HFFc6 (cell line): ENCODE data around the gene ZNF554. TPM values are rescaled to one million over a fixed set of nuclear protein-coding genes. Genes with fewer than 3 reads are reported as not detected.
A peak's percentile ranks its signal among the peaks of the same experiment; 100 is the strongest.
"Not testable (repeated sequence)": the region's sequence is repeated elsewhere in the genome, so short reads cannot be mapped to it uniquely, and the experiment has no call there.

Source experiments
- DNase-seq: peaks from one replicate; pipeline ENCODE4 v3.0.0-alpha.2; 2018
- H3K27ac Mint-ChIP-seq: 2 replicates; pipeline ENCODE4 v1.8.0; 2020; ENCODE audit warnings: mild to moderate bottlenecking, mixed read lengths
- H3K27me3 Mint-ChIP-seq: 2 replicates; pipeline ENCODE4 v1.8.0; 2021; ENCODE audit warnings: mild to moderate bottlenecking, moderate library complexity, mixed read lengths; ENCODE audit not compliant: insufficient read depth
- H3K36me3 Mint-ChIP-seq: 2 replicates; pipeline ENCODE4 v1.8.0; 2021; ENCODE audit warnings: low read depth, mixed read lengths
- H3K4me1 Mint-ChIP-seq: 2 replicates; pipeline ENCODE4 v1.8.0; 2020; ENCODE audit warnings: low read depth, mixed read lengths
- H3K4me3 Mint-ChIP-seq: 2 replicates; pipeline ENCODE4 v1.8.0; 2020; ENCODE audit warnings: mild to moderate bottlenecking, moderate library complexity, mixed read lengths
- H3K9me3 Mint-ChIP-seq: 2 replicates; pipeline ENCODE4 v1.8.0; 2020; ENCODE audit warnings: mild to moderate bottlenecking, mixed read lengths
- total RNA-seq, 6 experiments: library from RNA; stranded (reverse); fragmentation: NEBNext Ultra II Directional; extraction: Animal tissue kit (Norgen Biotek cat#: 25700); gene quantifications; 2 replicates in 1 of 6; 3 replicates in 5 of 6; pipeline ENCODE4 v1.2.3, GENCODE V29; 2021
- TF ChIP-seq, protein P1 (sequence below): fragments of 200-600 bp; sonication (generic); IDR thresholded peaks from 2 replicates; pipeline ENCODE4 v1.5.0; 2021; ENCODE audit warnings: antibody characterized with exemption, mild to moderate bottlenecking

ZNF554 gene
- total RNA-seq, 6 experiments from 2014 or later = 1.6 to 2.4 (median 2.2) TPM

DNA sequence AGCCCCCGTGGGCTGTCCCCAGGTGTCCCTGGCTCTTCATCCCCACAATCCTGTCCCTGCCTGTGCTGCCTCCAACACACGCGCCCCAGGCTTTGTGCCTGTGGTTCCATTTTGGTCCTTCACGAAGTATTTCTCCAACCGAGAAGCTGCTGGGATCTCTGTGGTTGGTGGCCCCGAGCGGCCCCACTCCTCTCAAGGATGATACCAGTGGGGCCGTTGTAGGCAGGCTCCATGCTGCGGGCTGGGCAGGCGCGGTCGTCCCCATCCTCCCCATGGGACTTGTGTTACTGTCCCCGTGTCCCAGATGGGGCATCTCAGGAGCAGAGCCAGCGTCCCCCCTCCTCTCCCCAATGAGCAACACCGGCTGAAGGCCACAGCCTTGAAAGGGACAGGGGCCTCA is 3.7 kb upstream of the ZNF554 start:
- no peak overlapping the region for H3K4me3 Mint-ChIP-seq
- H3K4me1 Mint-ChIP-seq = no peaks in the 10 kb centered on the region
- no peaks in the 10 kb centered on the region; the same call in 1 of the 2 replicates for H3K27me3 Mint-ChIP-seq
- H3K27ac Mint-ChIP-seq = no peak overlapping the region
- H3K9me3 Mint-ChIP-seq = no peaks in the 10 kb centered on the region; the same call in 1 of the 2 replicates
- no peak for DNase-seq
- TF ChIP-seq, protein P1, sequence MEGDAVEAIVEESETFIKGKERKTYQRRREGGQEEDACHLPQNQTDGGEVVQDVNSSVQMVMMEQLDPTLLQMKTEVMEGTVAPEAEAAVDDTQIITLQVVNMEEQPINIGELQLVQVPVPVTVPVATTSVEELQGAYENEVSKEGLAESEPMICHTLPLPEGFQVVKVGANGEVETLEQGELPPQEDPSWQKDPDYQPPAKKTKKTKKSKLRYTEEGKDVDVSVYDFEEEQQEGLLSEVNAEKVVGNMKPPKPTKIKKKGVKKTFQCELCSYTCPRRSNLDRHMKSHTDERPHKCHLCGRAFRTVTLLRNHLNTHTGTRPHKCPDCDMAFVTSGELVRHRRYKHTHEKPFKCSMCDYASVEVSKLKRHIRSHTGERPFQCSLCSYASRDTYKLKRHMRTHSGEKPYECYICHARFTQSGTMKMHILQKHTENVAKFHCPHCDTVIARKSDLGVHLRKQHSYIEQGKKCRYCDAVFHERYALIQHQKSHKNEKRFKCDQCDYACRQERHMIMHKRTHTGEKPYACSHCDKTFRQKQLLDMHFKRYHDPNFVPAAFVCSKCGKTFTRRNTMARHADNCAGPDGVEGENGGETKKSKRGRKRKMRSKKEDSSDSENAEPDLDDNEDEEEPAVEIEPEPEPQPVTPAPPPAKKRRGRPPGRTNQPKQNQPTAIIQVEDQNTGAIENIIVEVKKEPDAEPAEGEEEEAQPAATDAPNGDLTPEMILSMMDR = no peak
- H3K36me3 Mint-ChIP-seq = 0 out of 2 replicates have a peak, but pooled peaks cover 7% of the 10 kb centered on the region

DNA sequence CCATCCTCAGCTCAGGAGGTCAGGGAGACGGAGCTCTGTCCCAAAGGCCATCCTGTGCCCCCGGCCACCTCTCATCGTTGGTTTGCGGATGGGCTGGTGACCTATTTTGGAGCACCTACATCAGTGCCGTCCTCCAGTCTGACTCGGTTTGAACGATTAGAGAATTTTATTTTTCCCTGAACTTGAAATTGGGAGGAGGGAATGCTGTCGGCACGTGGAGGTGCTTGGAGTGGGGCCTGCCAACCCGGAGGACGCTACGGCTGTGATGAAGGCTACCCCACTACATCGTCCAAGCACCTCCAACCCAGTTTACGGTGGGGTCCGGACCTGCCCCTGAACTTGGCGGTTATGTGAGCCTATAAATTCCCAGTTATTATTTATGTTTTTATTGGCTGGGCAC is 3.0 kb upstream of the ZNF554 start:
- no peaks in the 10 kb centered on the region; the same call in 1 of the 2 replicates for H3K27me3 Mint-ChIP-seq
- H3K36me3 Mint-ChIP-seq = 0 out of 2 replicates have a peak, but pooled peaks cover 7% of the 10 kb centered on the region
- H3K4me1 Mint-ChIP-seq = no peaks in the 10 kb centered on the region
- TF ChIP-seq, protein P1 = no peak
- H3K27ac Mint-ChIP-seq = no peak overlapping the region
- no peak overlapping the region for H3K4me3 Mint-ChIP-seq
- DNase-seq = no peak
- no peaks in the 10 kb centered on the region; the same call in 1 of the 2 replicates for H3K9me3 Mint-ChIP-seq

DNA sequence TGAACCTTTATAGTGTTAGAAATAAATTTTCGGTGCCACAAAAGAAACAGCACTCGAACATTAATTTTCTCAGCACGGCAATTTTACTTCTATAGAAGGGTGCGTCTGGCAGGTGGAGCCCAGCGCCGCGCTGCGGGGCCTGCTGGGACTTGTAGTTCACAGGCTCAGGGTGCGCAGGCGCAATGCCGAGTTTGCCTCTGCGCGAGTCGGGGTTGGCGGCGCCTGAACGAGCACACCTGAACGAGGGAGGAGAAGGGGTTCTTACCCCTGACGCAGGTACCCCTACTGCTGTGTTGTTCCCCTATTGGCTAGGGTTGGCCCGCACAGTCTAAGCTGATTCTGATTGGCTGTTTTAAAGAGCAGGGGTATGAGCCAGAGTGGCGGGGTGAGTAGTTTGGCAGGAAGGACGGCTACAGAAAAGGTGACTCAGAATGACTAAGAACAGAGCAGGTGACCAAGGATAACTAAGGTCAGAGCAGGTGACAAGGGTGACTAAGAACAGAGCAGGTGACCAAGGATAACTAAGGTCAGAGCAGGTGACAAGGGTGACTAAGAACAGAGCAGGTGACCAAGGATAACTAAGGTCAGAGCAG is 2.3 kb upstream of the ZNF554 start:
- H3K4me3 Mint-ChIP-seq, H3K27me3 Mint-ChIP-seq, H3K36me3 Mint-ChIP-seq, H3K4me1 Mint-ChIP-seq, H3K27ac Mint-ChIP-seq, DNase-seq, H3K9me3 Mint-ChIP-seq: not testable (repeated sequence)

DNA sequence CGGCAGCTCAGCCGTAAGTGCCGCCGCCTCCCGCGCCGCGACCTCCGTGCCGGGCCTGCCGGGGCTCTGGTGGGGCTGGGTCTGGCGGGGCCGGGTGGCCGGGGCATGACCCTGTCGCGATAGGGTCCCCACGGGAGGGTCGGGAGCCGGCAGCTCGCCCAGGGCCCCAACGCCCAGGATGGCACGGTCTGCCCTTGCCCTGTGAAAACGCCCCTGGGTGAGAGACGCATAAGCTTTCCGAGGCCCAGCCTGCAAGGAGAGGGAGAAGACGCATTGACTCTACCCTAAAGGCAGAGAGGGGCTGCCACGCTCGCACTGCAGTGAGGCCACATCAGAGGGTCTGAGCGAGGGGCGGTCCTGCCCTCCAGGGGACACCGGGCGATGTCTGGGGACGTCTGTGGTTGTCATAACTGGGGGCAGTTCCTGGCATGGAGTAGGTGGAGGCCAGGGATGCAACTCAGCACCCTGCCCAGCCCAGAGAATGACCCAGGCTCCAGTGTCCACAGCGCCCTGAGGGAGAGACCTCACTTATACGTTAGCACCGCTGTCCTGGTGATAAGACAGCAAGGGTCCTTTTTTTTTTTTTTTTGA is 539 bp downstream of the ZNF554 start:
- H3K27me3 Mint-ChIP-seq = peaks cover 2% of the 10 kb centered on the region
- no peak for DNase-seq
- no peaks in the 10 kb centered on the region for H3K4me1 Mint-ChIP-seq
- H3K36me3 Mint-ChIP-seq = peaks cover 13% of the 10 kb centered on the region
- peaks cover under 1% of the 10 kb centered on the region for H3K9me3 Mint-ChIP-seq
- peak overlapping the region; percentile 88 for H3K4me3 Mint-ChIP-seq
- TF ChIP-seq, protein P1 = no peak
- no peak overlapping the region for H3K27ac Mint-ChIP-seq

DNA sequence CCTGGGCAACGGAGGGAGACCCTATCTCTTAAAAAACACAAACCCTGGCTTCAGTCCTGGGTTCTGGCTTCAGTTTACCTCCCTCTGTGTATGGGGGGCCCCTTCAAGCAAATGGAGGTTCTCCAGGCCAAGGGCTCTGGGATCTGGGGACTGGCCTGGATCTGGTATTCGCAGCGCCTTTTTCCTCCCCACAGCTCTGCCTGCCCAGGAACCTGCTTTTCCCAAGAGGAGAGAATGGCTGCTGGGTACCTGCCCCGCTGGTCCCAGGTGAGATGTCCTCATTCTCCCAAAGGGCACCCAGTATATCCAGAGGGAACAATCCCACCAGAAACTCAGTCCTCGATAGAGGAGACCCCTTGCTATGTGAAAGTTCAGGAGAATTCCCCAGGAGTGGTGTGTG is 3.2 kb downstream of the ZNF554 start:
- peaks cover 25% of the 10 kb centered on the region for H3K36me3 Mint-ChIP-seq

DNA sequence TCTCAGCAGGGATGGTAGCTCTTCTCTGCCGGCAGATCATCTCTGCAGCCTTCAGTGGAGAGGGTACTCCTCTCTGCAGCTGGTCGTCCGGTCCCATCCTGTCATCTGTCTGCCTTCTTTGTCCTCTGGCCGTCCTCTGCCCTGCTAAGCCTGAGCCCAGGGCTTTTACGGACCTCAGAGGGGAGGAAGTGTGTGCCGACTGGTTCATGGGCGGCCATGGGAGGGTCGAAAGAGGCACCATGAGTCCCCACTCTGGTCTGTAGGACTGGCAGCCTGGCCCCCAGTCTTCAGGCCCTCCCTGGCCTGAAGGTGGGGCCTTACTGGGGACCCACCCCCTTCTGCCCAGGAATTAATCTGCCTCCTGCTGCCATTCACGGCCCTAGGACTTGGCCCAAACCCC is 4.0 kb downstream of the ZNF554 start:
- H3K4me1 Mint-ChIP-seq = no peaks in the 10 kb centered on the region
- H3K4me3 Mint-ChIP-seq = no peak overlapping the region
- TF ChIP-seq, protein P1 = no peak
- H3K36me3 Mint-ChIP-seq = peaks cover 33% of the 10 kb centered on the region
- H3K27ac Mint-ChIP-seq = no peak overlapping the region
- H3K9me3 Mint-ChIP-seq = peaks cover 34% of the 10 kb centered on the region
- no peak for DNase-seq
- H3K27me3 Mint-ChIP-seq = peaks cover 2% of the 10 kb centered on the region; the same call in 1 of the 2 replicates

More for the DNA sequence above, 3.2 kb downstream of the ZNF554 start:
- Mint-ChIP-seq H3K9me3 (peaks cover 26% of the 10 kb centered on the region), H3K4me1 (no peaks in the 10 kb centered on the region), H3K27me3 (peaks cover 2% of the 10 kb centered on the region; the same call in 1 of the 2 replicates), H3K4me3 (no peak overlapping the region), H3K27ac (no peak overlapping the region)
- no peak for DNase-seq
- TF ChIP-seq, protein P1 = no peak
